Measurements from ENCODE around the gene HDAC7. TPM values are rescaled to one million over a fixed set of nuclear protein-coding genes. Genes with fewer than 3 reads are reported as not detected.

The HDAC7 gene
- polyA plus RNA-seq, 1 donor = 32.9 TPM

DNA sequence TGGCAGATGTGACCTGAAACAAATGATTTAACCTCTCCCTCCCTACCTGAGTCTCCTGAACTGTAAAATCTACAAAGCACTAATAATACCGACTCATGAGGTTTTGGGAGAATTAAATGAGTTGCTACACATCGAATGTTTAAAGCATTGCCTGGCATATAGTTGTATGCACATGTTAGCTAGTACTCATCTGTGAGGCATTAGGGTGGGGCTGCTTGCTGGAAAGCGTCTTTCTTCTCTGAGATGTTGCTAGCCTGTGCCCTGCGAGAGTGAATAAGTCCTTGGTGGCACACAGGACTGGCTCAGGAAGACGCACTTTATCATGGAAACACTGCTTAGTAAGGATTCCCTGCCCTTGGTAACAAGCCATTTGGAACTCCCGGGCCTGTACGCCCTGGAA lies 67.2 kb downstream of the HDAC7 start:
- H3K4me3 ChIP-seq (ENCODE audit: low read length) = no peak overlapping the region
- no peaks in the 10 kb centered on the region for H3K4me1 ChIP-seq (ENCODE audit: control insufficient read depth, insufficient read depth, low read length)
- no peaks in the 10 kb centered on the region for H3K27me3 ChIP-seq (ENCODE audit: control insufficient read depth, insufficient read depth, low read length)
- no peaks in the 10 kb centered on the region for H3K9me3 ChIP-seq (ENCODE audit: control insufficient read depth, low read depth, low read length)
- DNase-seq = no peak
- no peak overlapping the region for H3K27ac ChIP-seq (ENCODE audit: low read length)
- WGBS (ENCODE audit: insufficient coverage, low lambda C conversion rate) = no CpG with 5 or more reads among the region's 7 CpGs
- no peaks in the 10 kb centered on the region for H3K36me3 ChIP-seq (ENCODE audit: control insufficient read depth, insufficient read depth, low read length)

DNA sequence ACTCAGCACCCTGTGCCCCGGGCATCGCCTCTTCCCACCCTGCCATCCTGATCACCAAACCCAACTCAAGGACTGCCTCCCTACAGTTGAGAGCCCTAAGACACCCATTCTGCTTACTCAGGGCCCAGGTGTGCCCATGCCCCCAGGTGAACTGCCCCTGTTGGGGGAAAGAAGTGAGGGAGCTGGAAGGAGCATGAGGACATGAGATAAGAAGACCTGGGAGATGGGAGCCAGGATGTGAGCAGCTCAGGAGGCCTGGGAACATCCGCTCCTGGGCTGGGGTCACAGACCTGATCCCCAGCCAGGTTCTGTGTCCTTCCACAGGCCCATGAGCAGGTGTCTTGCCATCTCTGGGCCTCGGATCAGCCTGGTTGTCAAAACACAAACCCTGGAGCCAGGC lies 67.6 kb downstream of the HDAC7 start:
- no CpG with 5 or more reads among the region's 4 CpGs for WGBS (ENCODE audit: insufficient coverage, low lambda C conversion rate)
- Histone ChIP-seq H3K36me3 (ENCODE audit: control insufficient read depth, insufficient read depth, low read length) (no peaks in the 10 kb centered on the region), H3K27ac (ENCODE audit: low read length) (no peak overlapping the region), H3K27me3 (ENCODE audit: control insufficient read depth, insufficient read depth, low read length) (no peaks in the 10 kb centered on the region), H3K4me3 (ENCODE audit: low read length) (no peak overlapping the region), H3K9me3 (ENCODE audit: control insufficient read depth, low read depth, low read length) (no peaks in the 10 kb centered on the region), H3K4me1 (ENCODE audit: control insufficient read depth, insufficient read depth, low read length) (no peaks in the 10 kb centered on the region)
- DNase-seq = no peak

GRCh38 chr12:47751561-47751960 lies 68.1 kb downstream of the HDAC7 start:
- H3K27me3 ChIP-seq (ENCODE audit: control insufficient read depth, insufficient read depth, low read length) = no peaks in the 10 kb centered on the region
- H3K9me3 ChIP-seq (ENCODE audit: control insufficient read depth, low read depth, low read length) = no peaks in the 10 kb centered on the region
- no CpG with 5 or more reads among the region's 9 CpGs for WGBS (ENCODE audit: insufficient coverage, low lambda C conversion rate)
- H3K27ac ChIP-seq (ENCODE audit: low read length) = no peak overlapping the region
- H3K36me3 ChIP-seq (ENCODE audit: control insufficient read depth, insufficient read depth, low read length) = no peaks in the 10 kb centered on the region
- no peak for DNase-seq
- H3K4me1 ChIP-seq (ENCODE audit: control insufficient read depth, insufficient read depth, low read length) = peaks cover 2% of the 10 kb centered on the region
- no peak overlapping the region for H3K4me3 ChIP-seq (ENCODE audit: low read length)

- WGBS (ENCODE audit: insufficient coverage, low lambda C conversion rate) = no CpG with 5 or more reads among the region's 19 CpGs
- Histone ChIP-seq H3K9me3 (ENCODE audit: control insufficient read depth, low read depth, low read length) (no peaks in the 10 kb centered on the region), H3K4me3 (ENCODE audit: low read length) (no peak overlapping the region), H3K4me1 (ENCODE audit: control insufficient read depth, insufficient read depth, low read length) (peaks cover 8% of the 10 kb centered on the region), H3K36me3 (ENCODE audit: control insufficient read depth, insufficient read depth, low read length) (no peaks in the 10 kb centered on the region), H3K27ac (ENCODE audit: low read length) (no peak overlapping the region), H3K27me3 (ENCODE audit: control insufficient read depth, insufficient read depth, low read length) (no peaks in the 10 kb centered on the region)
- no peak for DNase-seq
These were observed 68.7 kb downstream of the HDAC7 start for GRCh38 chr12:47750916-47751470.

DNA sequence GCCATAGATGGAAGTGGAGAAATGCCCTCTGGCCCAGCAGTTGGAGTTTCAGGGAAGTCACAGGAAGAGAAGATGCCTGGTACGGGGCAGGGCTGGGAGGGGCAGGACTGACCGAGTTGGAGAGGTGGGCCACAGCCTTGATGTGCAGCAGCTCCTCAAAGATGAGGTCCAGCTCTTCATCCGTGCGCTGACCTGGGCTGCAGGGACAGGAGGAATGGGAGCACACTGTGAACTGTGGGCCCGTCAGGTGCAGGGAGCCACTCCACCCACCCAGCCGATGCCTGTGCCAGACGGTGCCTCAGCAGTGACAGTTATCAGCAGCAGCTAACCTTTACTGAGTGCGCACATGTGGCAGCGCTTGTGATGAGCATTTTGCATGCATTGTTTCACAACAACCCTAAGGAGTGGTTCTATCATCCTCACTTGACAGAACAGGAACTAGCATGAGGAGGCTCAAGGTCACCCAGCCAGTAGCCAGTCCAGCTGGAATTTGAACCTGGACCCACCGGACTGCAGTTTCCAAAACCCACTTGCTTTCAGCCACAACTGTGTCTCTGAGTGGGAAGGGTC lies 69.4 kb downstream of the HDAC7 start:
- H3K36me3 ChIP-seq (ENCODE audit: control insufficient read depth, insufficient read depth, low read length) = no peaks in the 10 kb centered on the region
- no CpG with 5 or more reads among the region's 10 CpGs for WGBS (ENCODE audit: insufficient coverage, low lambda C conversion rate)
- no peaks in the 10 kb centered on the region for H3K27me3 ChIP-seq (ENCODE audit: control insufficient read depth, insufficient read depth, low read length)

DNA sequence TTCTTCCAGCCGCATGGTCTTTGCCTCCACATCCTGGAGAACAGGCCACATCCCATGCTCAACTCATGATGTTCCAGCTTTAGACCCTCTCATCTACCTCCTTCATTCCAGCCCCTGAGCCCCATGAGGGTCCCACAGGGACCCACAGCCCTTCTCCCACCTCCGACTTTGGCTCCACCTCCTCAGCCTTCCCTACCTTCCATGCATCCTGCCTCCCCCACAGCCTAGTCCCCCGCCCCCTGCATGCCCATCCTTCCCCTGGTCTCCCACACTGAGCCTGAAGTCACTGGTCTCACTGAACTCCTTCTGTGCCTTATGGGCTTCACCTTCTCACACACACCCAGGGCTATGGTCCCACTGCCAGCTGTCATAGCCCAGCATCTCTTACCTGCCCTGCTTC lies 70.8 kb downstream of the HDAC7 start:
- WGBS (ENCODE audit: insufficient coverage, low lambda C conversion rate) = no CpG with 5 or more reads among the region's 3 CpGs
- H3K27me3 ChIP-seq (ENCODE audit: control insufficient read depth, insufficient read depth, low read length) = no peaks in the 10 kb centered on the region
- H3K4me1 ChIP-seq (ENCODE audit: control insufficient read depth, insufficient read depth, low read length) = peaks cover 8% of the 10 kb centered on the region
- no peaks in the 10 kb centered on the region for H3K36me3 ChIP-seq (ENCODE audit: control insufficient read depth, insufficient read depth, low read length)
- no peak overlapping the region for H3K4me3 ChIP-seq (ENCODE audit: low read length)
- H3K9me3 ChIP-seq (ENCODE audit: control insufficient read depth, low read depth, low read length) = no peaks in the 10 kb centered on the region
- no peak overlapping the region for H3K27ac ChIP-seq (ENCODE audit: low read length)
- DNase-seq = no peak

More for the DNA sequence above, 69.4 kb downstream of the HDAC7 start:
- no peak overlapping the region for H3K27ac ChIP-seq (ENCODE audit: low read length)
- DNase-seq = no peak
- peaks cover 8% of the 10 kb centered on the region for H3K4me1 ChIP-seq (ENCODE audit: control insufficient read depth, insufficient read depth, low read length)
- no peak overlapping the region for H3K4me3 ChIP-seq (ENCODE audit: low read length)
- no peaks in the 10 kb centered on the region for H3K9me3 ChIP-seq (ENCODE audit: control insufficient read depth, low read depth, low read length)

- Histone ChIP-seq H3K36me3 (ENCODE audit: control insufficient read depth, insufficient read depth, low read length) (no peaks in the 10 kb centered on the region), H3K27me3 (ENCODE audit: control insufficient read depth, insufficient read depth, low read length) (no peaks in the 10 kb centered on the region), H3K4me1 (ENCODE audit: control insufficient read depth, insufficient read depth, low read length) (peaks cover 8% of the 10 kb centered on the region), H3K9me3 (ENCODE audit: control insufficient read depth, low read depth, low read length) (no peaks in the 10 kb centered on the region), H3K4me3 (ENCODE audit: low read length) (no peak overlapping the region), H3K27ac (ENCODE audit: low read length) (no peak overlapping the region)
- WGBS (ENCODE audit: insufficient coverage, low lambda C conversion rate) = no CpG with 5 or more reads among the region's 1 CpG
- no peak for DNase-seq
These were observed 71.2 kb downstream of the HDAC7 start for GRCh38 chr12:47748507-47748828.

DNA sequence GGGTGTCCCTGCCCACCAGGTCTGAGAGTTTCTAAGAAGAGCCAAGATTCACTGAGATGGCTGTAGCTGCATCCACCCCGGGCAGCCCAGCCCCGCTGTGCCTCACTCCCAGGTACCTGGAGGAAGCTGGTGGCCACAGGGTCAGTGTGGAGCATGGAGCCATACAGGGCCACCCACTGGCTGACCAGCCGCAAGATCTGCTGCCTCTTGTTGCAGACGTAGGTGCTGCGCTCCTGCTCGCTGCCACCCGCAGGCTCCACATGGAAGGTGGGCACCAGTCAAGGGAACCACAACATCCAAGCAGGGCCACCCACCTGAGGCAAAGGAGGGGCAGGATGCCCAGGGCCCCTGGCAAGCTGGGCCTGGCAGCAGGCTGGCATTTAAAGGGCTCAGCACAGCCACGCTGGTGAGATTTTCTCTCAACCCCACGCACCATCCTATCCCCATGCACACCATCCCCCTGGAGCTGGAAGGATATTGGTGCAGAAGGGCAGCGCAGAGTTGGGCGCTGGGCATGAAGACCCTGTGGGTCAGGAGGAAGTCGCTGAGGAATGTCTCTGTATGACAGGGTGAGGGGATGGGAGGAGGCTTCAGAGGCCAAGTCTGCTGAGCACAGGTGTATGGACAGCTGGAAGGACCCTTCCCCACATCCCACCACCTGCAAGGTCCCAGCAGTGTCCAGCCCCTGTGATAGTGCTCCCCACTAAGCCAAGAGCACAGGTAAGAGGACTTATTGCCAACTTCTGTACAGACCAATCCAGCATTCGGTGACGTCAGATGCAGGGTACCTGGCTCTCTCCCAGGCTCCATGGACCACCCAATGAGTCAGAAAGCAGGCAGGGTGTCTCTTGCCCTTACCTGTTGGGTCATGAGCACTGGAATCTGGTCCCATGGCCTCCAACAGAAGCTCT lies 71.9 kb downstream of the HDAC7 start:
- DNase-seq = no peak
- 100% methylated on average over 1 of the region's 14 CpGs for whole genome bisulfite sequencing (ENCODE audit: insufficient coverage, low lambda C conversion rate)
- H3K9me3 ChIP-seq (ENCODE audit: control insufficient read depth, low read depth, low read length) = no peaks in the 10 kb centered on the region
- H3K4me3 ChIP-seq (ENCODE audit: low read length) = no peak overlapping the region
- peaks cover 8% of the 10 kb centered on the region for H3K4me1 ChIP-seq (ENCODE audit: control insufficient read depth, insufficient read depth, low read length)
- no peaks in the 10 kb centered on the region for H3K36me3 ChIP-seq (ENCODE audit: control insufficient read depth, insufficient read depth, low read length)
- no peak overlapping the region for H3K27ac ChIP-seq (ENCODE audit: low read length)
- H3K27me3 ChIP-seq (ENCODE audit: control insufficient read depth, insufficient read depth, low read length) = no peaks in the 10 kb centered on the region

DNA sequence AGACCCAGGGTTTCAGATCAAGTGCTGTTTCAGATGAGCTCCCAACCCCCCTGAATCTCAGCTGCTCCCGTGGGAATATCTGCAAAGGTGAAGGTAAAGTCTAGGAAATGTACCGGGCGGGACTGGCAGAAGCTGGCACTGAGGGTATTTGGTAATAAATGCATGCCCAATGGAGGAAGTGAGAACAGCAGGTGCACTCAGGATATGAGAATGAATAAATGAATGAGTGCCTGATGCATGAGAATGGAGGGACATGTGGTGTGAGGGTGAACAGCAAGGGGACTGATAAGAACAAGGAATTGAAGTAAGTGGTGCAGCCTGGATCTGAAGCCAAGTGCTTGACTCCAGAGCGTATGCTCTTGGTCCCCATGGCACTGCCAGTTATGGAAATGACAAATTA lies 72.6 kb downstream of the HDAC7 start:
- Histone ChIP-seq H3K9me3 (ENCODE audit: control insufficient read depth, low read depth, low read length) (no peaks in the 10 kb centered on the region), H3K27me3 (ENCODE audit: control insufficient read depth, insufficient read depth, low read length) (no peaks in the 10 kb centered on the region), H3K36me3 (ENCODE audit: control insufficient read depth, insufficient read depth, low read length) (no peaks in the 10 kb centered on the region), H3K4me1 (ENCODE audit: control insufficient read depth, insufficient read depth, low read length) (peaks cover 8% of the 10 kb centered on the region), H3K27ac (ENCODE audit: low read length) (no peak overlapping the region), H3K4me3 (ENCODE audit: low read length) (no peak overlapping the region)
- DNase-seq = no peak
- WGBS (ENCODE audit: insufficient coverage, low lambda C conversion rate) = no CpG with 5 or more reads among the region's 4 CpGs

DNA sequence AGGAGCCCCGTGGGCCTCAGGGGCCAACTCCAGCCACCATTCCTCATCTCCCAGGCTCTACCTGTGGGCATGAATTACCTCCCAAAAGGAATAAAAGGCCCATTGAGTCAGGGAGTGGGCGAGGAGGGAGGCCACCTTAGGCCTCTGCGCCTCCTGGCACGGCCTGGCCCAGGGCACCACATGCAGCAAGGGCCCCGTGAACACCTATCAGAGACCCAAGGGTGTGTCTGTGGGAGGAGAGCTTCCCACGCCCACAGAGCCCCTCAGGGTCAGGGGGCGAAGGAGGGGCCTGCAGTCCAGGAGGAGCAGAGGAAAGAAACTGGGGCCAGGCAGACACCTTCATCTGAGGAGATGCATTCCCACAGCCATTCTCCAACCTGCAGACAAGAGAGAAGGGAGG lies 73.2 kb downstream of the HDAC7 start:
- no peaks in the 10 kb centered on the region for H3K36me3 ChIP-seq (ENCODE audit: control insufficient read depth, insufficient read depth, low read length)
- H3K9me3 ChIP-seq (ENCODE audit: control insufficient read depth, low read depth, low read length) = no peaks in the 10 kb centered on the region
- H3K4me3 ChIP-seq (ENCODE audit: low read length) = no peak overlapping the region
- WGBS (ENCODE audit: insufficient coverage, low lambda C conversion rate) = no CpG with 5 or more reads among the region's 7 CpGs
- no peak for DNase-seq
- H3K27me3 ChIP-seq (ENCODE audit: control insufficient read depth, insufficient read depth, low read length) = no peaks in the 10 kb centered on the region
- H3K4me1 ChIP-seq (ENCODE audit: control insufficient read depth, insufficient read depth, low read length) = peaks cover 8% of the 10 kb centered on the region
- no peak overlapping the region for H3K27ac ChIP-seq (ENCODE audit: low read length)
